NCI-H1436 (cell line): ENCODE measurements around the gene ZNF106.

Source experiments
- DNase-seq: peaks from one replicate; lab custom pipeline; 2025; lab: John Stamatoyannopoulos, UW

Gene ZNF106

DNA sequence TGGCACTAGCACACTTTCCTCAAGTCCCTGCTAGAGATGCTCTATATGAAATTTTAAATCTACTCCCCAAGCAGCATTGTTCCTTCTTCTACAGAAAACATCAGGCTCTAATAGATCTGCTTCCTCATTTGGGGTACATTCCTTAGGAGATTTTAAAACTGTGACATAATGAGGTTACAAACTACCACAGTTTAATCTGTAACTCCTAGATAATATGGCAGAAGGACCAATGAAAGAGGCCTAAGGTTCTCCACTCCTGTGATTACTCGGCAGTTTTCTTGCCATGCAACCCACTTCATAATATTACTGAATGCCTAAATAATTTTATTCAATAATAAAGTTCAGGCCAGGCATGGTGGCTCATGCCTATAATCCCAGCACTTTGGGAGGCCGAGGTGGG, 16.1 kb downstream of the ZNF106 start:
- no peak for DNase-seq

GRCh38 chr15:42471002-42471401, 19.9 kb downstream of the ZNF106 start:
- DNase-seq = no peak

DNA sequence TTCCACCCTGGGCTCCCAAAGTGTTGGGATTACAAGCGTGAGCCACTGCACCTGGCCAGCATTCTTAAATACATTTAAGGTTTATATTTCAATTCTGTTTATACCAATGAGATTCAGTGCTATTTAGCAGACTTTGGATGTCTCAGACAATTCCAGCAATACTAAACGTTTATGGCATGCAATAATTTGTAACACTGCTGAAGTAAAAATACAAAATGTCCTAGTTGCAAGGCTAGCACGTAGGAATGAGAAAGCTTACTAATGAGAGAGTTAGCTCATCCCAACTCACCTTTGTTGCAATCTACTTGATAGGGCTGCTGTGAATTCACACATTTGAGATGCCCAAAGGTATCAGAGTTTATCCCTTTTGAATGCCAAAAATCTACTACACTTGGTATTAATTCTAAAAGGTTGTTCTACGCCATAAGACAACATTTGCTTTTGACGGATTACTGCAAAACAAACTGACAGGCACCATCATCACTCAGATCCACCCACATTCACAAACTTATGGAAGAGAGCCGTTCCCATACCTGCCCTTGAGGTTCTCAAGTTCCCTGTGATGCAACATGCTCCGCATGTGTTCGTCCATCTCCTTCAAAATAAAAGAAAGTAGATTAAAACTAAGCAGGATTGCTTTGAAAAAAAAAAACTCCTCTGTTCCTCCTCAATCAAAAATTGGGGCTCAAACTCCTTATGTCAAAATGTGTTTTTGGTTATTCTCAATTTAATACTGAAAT, 25.3 kb downstream of the ZNF106 start:
- no peak for DNase-seq

DNA sequence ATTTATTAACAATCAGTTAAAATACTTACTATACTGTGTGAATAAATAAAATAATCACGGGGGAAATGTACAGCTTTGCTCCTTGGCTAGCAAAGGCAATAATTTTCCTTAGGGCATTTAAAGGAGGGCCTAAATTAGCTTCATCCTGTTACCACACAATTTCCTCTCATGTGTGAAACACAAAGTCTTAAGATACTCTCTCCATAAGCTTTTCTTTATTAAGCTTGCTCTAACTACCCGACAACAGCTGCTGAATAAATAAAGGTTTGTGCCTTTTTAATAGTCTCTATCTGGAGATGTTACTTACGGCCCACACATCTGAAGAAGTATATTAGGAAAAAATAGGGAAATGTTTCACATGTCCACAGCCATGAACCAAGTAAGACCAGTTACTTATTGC, 29.7 kb downstream of the ZNF106 start:
- no peak for DNase-seq

- DNase-seq = no peak
Observed at GRCh38 chr15:42457445-42458442, 33.2 kb downstream of the ZNF106 start.

DNA sequence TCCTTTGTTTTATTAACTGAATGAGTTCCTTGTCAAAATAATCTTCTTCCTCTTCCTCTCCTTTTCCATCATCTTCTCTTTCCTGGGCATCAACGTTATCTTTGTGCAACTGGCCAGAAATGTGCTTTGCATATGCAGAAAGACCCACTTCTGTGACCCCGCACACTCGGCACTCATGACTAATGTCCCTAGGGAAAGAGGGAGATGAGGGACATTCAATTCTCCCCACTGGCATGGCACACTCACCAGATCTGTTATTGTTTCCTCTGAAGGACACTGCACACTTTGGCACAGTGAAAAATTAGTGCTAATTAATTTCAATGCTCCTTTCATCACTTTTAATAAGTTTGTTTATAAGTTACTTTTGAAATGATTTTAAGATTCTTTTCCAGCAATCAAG, 34.0 kb downstream of the ZNF106 start:
- no peak for DNase-seq

DNA sequence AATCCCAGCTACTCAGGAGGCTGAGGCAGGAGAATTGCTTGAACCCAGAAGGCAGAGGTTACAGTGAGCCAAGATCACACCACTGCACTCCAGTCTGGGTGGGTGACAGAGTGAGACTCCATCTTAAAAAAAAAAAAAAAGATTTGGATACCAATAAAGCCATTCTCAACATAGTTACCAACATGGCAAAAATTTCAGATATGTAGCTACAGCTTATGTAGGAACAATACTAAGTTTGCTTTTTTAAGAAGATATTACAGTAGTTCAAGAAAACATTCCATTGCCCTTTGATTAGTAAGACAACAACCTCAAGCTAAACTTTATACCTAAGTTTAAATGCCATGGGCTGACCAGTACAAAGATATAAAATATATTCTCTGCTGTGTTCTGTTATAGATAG, 34.4 kb downstream of the ZNF106 start:
- no peak for DNase-seq

GRCh38 chr15:42453826-42454225, 37.1 kb downstream of the ZNF106 start:
- no peak for DNase-seq

- no peak for DNase-seq
Observed at GRCh38 chr15:42450425-42450790, 40.5 kb downstream of the ZNF106 start.

GRCh38 chr15:42449770-42450424, 41.0 kb downstream of the ZNF106 start:
- DNase-seq = no peak

DNA sequence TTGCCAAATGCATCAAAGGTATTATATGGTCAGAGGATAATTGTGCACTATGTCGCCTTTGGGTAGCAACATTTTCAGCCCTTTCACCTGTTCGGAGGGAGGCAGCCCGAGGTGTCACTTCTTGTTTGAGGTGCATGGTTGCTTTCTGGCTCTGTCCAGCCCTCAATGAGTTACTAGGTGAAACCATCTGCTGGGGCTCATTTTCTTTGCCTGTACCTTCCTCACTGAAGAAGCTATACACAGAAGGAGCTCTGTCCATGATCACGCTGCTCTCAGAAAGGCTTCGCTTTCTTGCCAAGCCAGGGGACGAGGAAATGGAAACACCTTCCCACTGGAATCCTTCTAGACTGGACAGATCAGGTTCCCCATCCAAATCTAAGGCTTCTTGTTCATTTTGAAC, 42.7 kb downstream of the ZNF106 start:
- DNase-seq = no peak

- no peak for DNase-seq
Observed at GRCh38 chr15:42447599-42447998, 43.3 kb downstream of the ZNF106 start.

DNA sequence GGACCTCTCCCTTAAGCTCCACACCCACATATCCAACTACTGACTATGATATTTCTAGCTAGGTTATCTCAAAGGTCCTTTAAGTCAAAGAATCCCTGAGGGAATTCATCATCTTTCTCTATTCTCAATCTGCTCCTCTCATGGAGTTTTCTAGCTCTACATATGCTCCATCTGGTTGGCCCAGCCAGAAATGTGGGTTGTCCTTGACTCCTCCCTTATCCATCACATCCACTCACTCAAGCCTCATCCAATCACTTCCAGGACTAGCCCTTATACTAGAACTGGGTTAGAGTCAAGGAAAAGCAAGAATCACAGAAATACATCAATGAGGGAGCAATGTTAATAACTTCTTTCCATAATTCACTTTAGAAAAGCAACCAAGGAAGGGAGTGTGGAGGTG, 45.4 kb downstream of the ZNF106 start:
- no peak for DNase-seq

DNA sequence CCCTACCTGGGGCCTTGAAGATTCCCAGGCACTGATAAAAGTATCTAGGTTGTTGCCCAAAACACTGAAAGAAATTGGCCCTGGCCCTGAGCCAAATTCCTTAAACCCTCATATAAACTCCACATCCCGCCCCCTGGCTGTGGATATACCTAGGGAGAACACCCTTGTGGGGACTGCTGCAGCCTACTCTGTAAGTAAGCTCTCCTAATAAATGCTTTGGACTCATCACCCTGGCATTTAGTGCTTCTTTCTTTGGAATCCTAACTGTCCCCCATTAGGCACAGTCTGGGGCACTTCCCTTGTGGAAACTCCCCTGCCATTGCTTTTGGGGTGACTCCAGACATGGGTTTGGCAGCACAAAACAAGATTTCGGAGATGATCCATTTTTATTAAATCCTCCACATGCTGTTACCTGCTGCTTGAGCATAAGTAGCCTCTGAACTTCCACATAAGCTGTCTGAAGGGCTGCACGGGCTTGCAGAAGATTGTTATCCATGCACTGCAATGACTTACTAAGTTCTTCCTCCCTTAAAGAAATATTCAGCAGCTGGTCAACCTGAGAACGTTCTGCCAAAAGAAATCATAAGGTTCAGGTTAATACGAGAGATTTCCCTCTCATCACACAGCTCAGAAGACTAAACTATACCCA, 46.4 kb downstream of the ZNF106 start:
- no peak for DNase-seq

DNA sequence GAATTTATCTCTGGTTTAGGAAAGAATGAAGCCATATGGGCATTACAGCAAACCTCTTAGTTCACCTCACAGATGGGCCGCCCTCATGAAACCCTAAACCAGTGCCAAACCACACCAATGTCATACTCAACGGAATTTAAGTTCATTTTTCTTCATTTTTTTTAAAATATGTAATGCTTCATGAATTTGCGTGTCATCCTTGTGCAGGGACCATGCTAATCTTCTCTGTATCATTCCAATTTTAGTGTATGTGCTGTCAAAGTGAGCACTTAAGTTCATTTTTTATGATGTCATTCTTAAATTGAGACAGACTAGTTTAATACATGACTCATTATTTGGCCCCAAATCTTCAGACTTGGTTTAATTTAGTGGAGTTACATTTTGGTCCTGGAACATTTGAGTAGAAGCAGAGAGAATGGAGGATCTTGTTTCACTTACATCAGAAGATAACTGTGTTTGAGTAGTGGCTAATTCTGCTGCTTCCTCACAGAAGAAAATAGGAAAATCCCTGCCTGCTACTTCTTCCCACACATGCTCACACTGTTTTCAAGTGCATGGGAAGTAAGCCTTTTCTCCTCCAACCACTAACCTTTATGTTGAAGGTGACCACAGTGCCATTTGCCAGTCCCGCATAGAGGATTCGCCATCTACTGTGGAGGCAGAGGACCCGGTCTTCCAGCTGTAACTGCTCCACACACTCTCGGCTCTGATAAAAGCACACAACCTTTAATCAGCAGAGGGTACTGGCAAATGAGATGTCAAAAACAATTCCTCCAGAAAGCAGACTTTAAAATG, 63.3 kb downstream of the ZNF106 start:
- DNase-seq = no peak

GRCh38 chr15:42421376-42421775, 69.6 kb downstream of the ZNF106 start:
- DNase-seq = no peak

DNA sequence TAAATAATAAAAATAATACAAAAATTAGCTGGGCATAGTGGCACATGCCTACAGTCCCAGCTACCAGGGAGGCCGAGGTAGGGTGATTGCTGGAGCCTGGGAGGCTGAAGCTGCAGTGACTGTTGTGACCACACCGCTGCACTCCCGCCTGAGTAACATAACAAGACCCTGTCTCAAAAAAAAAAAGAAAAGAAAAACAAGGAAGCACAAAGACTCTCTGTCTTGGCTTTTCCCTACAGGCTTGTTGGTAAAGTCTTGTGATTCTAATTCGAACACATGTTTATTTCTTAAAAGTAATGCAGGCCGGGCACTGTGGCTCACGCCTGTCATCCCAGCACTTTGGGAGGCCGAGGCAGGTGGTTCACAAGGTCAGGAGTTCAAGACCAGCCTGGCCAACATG, 71.6 kb downstream of the ZNF106 start:
- DNase-seq = no peak

DNA sequence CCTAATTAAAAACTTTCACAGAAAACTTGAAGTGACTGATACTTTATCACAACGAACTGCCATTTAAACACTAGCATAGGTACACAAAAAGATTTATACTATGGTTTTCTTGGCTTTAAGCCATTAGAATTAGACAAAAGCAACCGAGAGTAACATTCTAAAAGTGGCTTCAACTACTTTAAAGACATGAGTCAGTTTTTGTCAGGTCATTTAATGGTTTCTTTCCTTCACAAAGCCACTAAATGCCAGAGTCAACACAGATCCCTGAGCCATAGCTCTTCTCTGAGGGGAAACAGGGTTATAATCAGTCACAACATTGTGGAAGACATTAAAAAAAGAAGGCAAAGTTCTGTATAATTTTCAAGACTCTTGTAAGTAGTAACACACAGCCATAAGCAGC, 77.0 kb downstream of the ZNF106 start:
- DNase-seq = no peak

DNA sequence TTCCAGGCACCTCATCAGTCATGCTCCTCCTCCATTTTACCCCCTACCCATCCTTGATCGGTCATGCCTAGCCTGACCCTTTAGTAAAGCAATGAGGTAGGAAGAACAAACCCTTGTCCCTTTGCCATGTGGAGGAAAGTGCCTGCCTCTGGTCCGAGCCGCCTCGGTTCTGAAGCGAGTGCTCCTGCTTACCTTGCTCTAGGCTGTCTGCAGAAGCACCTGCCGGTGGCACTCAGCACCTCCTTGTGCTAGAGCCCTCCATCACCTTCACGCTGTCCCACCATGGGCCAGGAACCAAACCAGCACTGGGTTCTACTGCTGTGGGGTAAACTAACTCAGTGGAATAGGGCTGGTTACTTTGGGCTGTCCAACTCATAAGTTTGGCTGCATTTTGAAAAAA, 79.1 kb downstream of the ZNF106 start:
- no peak for DNase-seq

DNA sequence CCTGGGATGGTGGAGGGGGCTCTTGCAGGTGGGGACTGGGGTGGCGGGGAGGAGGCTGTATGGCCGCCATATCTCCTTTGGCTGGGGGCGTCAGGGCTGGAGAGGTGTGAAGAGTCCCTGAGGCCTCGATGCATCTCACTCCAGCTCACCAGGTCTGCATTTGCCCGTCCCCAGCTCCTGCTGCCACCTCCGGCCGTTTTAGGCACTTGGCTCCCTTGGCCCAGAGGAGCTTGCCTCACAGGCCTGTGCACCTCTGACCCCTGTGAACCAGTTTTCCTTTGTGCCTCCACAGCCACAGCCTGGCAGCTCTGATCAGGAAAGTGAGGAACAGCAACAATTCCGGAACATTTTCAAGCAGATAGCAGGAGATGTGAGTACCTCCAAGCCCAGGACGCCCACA, 81.9 kb downstream of the ZNF106 start:
- DNase-seq = no peak

DNA sequence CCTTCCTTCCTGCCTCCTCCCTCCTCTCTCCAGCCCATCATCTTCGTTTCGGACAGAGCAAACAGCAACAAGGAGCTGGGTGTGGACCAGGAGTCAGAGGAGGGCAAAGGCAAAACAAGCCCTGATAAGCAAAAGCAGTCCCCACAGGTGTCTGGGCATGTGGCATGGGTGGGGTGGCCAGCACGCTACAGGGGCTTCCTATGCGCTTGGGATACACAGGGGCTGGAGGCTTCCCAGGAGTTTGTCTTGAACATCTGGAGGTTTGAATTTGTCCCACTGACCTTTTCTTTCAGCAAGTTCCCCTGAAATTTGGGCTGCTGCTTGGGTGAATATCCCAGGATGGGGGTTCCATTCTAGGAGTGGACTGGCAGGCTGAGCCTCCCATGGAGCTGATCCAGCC, 82.8 kb downstream of the ZNF106 start:
- DNase-seq = no peak
